ENCODE measurements around the gene TMEM72. TPM values are rescaled to one million over a fixed set of nuclear protein-coding genes. Genes with fewer than 3 reads are reported as not detected.

The TMEM72 gene
- total RNA-seq, 1 experiment from 2014 or later, result not detected

DNA sequence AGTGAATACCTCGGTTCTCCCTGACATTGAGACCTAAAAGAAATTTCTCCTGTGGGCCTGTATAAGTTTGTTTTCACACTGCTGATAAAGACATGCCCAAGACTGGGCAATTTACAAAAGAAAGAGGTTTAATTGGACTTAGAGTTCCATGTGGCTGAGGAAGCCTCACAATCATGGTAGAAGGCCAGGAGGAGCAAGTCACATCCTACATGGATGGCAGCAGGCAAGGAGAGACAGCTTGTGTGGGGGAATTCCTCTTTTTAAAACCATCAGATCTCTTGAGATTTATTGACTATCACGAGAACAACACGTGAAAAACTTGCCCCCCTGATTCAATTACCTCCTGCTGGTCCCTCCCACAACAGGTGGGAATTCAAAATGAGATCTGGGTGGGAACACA lies 6.7 kb downstream of the TMEM72 start:
- DNase-seq (ENCODE audit: low spot score), result no peak

DNA sequence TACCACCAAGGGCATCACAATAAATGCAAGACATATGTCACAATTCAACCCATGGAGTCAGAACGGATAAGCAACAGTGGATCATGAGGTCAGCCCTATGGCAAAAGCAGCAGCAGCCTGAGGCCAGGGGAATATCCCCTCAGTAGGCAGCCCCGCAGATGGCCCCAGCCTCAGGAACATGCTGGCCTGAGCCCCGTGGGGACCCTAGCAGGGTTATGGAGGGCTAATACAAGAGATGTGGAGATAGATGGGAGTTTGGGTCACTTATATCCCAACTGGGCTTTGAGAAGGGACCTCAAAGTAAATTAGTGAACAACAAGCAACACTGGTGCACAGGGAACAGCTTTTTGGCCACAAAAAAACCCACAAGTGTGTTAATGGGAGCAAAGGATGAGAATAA lies 9.1 kb downstream of the TMEM72 start:
- DNase-seq (ENCODE audit: low spot score), result no peak

DNA sequence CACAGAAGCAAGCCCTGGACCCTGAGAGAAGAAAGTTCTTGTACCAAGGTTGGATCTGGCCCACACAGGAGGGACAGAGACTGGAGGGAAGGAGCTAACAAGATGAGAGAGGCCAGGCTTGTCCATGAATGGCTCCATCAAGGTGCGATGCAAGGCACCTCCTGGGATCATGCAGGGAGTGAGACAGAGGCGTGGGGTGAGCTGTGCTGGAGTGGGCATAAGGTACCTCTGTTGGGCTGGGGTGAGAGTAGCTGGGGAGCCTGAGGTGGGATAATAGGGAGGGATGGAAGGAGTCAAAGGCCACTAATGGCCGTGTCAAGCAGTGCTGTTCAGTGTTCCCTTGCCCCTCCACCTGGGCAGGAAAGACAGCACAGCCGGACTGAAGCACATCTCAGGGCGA lies 9.9 kb downstream of the TMEM72 start:
- no peak for DNase-seq (ENCODE audit: low spot score)

DNA sequence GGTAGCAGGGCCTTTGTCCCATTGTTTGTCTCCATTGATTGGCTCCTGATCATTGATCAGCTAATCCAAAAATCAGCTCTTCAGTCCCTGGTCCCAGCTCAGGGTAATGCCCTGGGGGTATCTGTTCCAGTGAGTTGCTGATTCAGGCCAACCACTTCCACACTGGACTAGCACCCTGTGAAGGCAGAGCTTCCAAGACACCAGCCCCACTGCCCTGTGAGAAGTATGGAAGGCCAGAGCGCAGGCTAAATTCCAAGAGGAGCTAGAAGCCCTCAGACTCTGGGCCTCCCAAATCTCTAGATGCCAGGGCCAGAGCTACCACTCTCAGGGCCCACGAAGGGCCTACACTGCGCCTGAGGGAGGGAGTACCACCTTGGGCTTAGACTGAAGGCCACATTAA lies 10.4 kb downstream of the TMEM72 start:
- no peak for DNase-seq (ENCODE audit: low spot score)

DNA sequence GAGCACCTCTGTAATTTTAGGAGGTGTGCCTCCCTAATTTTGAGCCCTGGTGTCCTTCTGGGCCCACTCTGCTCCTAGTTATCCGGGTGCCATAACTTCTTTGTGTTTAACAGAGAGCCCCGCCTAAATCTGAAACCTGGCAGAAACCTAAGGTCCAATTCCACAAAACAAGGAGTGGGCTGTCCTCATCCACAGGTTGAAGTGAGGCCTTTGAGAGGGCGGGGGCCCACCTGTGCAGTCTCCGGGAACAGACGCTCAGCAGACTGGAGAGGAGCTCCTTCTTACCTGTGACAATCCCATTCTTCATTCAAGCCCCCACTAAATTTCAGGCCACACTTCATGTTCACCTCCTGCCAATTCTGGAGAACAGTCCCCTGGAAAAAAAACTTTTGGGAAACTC lies 10.9 kb downstream of the TMEM72 start:
- no peak for DNase-seq (ENCODE audit: low spot score)

DNA sequence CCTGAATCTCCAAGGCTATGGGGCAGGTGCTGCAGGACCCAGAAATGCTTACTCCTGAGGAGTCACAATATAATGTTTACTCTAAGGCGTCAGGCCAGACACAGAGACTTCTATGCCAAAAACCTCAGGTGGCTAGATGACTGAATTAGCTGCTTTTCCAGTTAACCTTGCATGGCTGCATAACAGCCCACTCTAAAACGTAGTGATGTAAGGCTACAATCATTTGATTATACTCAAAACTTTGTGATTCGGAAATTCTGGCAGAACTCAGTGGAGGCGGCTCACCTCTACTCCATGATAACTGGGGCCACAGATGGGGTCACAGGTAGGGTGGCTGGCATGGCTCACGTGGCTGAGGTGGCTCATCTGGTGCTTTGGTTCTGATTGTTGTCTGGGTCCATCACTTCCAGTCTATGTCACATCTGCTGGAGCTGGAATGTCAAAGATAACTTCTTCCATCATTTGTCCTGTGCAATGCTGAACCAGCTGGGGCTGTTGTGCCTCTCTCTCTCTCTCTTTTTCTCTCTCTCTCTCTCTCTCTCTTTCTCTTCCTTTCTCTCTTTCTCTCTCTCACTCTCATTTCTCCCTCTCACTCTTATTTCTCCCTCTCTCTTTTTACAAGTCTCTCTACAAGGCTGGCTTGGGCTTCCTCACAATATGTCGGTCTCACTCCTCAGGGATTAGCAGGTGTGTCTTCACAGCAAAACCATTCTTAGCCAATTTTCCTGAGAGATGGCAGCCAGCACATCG lies 11.8 kb downstream of the TMEM72 start:
- DNase-seq (ENCODE audit: low spot score), result no peak

DNA sequence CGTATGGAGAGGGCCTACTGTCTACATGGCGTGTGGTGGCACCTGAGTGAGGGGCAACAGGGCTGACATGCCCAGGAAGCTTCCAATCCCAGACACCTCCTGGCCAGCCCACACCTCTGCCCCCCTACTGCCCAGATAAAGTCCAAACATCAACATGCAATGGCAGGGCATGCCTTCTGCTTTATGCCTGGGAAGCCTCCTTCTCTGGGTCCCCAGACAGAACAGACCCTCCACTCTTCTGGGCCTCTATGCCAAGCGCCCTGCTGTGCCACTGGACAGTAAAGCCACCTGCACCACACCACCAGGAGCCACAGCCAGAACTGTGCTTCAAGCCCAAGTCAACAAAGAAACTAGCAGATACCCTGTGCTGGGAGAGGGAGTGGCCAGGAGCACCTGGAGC lies 12.5 kb downstream of the TMEM72 start:
- no peak for DNase-seq (ENCODE audit: low spot score)

DNA sequence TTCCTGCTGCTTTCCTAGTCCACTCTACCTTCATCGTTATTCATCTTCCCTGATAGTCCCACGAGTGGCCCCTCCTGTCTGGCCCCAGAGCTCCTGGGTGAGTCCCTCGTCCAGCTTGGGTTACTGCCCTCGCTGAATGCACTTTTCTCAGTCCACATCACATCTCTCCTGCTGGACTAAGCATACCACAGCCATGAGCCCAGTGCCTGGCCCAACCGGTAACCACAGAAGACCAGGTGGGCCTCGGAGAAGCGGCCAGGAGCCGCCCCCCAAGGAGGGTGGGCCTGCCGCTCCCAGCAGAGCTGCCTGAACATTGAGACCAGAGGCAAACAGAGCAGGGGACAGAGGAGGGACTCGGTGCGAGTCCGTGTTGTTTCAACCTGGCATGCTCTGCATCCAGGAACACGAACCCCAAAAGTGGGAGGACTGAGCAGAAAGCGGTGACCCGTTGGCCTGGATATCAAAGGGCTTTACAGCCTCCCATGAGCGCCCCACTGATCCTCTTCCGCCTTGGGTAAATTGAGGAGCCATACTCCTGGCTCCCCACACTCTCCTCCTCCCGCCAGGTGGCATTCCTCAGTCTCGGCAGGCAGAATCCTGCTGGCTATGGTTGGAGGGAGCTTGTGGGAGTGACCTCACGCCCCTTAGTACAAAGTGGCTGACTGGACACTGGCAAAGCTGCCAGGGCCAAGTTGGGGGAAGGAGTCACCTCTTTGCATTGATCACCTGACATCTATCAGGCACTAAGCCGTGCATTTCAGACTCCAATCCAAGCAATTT lies 13.3 kb downstream of the TMEM72 start:
- DNase-seq (ENCODE audit: low spot score), result no peak

DNA sequence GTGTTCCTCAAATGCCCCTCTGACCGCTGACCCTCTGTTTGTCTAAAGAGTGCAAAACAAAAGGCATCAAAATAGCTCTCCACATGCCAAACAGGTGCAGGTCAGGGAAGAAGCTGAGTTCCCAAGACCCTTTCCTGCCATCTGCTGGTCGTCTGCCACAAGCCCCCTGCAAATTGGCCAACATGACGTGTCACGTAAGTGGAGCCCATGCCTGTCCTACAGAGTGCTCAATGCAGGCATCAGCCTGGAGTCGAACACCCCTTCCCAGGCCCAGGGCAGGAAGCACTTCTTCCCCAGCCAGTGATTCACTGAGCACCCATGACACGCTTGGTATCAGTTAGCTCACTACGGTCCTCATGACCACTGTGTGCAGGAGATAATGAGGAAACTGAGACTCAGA lies 14.1 kb downstream of the TMEM72 start:
- no peak for DNase-seq (ENCODE audit: low spot score)

DNA sequence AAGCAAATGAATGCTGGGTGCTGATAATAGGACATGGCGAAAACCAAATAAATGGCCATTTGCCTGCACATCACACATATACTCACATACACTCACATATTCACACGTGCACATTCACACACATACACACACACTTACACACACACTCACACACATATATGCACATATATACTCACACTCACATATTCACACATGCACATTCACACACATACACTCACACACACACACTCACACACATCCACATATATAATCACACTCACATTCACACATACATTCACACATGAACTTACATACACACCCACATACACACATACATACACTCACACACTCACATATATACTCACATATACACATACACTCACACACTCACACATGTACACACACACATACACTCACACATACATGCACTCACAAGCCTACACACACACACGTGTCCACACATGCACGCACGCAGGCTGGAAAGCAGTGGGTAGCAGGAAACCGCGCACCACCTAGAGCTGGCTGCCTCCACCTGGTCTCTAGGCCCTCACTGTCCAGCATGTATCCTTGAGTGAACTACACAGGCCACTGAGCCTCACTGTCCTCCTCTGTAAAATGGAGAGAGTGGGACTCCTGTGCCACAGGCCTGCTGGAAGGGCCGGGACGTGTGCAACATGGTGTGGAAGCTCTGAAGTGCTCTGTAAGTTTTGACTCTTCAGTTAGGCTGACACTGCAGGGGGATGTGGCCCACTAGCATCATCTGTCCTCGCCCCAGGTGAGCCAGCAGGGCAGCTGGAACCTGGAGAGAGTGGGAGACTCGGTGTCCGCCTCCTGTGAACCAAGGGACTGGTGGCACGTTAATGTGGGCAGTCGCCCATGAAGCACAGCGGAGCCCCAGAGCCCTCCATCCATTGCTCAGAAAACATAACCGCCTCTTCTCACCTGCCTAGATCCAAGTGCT lies 14.9 kb downstream of the TMEM72 start:
- DNase-seq (ENCODE audit: low spot score), result no peak

DNA sequence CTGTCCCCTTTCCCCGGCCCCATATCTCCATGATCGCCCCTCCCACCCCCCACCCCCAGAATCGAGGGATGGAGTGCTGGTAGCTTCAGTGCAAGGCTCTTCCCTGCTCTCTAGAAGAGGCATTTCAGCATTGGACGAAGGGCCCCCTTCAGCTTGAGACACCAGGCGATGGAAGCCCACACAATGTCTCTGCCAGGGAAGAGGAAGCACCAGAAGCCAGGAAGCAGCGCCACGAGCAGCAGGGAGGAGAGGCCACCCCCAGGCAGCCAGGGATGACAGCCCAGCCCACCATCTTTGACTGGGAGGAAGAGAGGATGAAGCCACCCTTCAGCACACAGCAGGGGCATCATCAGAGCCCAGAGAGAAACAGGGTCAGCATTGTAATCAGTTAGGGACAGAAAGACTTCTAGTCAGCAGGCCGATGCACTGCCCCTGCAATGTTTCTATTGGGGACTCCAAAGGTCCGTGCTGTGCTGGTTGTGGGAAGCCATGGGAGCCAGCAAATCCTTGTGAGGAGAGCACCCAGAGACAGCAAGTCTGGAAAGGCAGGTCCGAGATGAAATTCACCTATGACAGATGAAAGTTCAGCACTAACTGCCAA lies 15.7 kb downstream of the TMEM72 start:
- no peak for DNase-seq (ENCODE audit: low spot score)

DNA sequence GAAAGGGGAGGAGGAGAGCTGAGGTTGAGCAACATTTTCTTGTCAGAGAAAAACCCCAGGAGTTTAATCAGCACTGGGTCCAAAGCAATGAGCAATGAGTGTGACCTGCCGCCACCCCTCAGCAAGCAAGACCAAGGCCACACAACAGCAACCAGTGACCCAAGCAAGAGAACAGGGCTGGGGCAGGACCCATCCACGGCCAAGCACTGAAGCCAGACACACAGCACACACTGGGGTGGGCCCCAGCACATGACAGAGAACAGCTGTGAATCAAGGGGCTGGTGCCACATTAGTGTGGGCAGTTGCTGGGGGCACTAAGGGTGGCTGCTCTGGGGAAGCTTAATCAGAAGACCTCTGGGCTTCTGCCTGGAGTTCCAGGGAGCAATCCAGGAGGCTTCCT lies 16.2 kb downstream of the TMEM72 start:
- DNase-seq (ENCODE audit: low spot score), result no peak

DNA sequence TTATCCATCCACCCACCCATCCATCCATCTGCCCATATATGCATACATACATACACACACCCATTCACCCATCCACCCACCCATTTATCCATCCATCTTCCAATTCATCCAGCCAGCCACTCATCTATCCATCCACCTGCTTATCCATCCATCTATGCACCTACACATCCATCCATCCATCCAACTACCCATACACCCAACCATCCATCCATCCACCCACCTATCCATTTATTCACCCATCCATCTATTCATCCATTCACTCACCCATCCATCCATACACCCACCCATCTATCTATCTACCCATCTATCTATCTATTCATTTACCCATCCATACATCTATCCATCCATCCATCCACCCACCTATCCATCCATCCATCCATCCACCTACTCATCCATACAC lies 17.3 kb downstream of the TMEM72 start:
- DNase-seq (ENCODE audit: low spot score), result no peak

DNA sequence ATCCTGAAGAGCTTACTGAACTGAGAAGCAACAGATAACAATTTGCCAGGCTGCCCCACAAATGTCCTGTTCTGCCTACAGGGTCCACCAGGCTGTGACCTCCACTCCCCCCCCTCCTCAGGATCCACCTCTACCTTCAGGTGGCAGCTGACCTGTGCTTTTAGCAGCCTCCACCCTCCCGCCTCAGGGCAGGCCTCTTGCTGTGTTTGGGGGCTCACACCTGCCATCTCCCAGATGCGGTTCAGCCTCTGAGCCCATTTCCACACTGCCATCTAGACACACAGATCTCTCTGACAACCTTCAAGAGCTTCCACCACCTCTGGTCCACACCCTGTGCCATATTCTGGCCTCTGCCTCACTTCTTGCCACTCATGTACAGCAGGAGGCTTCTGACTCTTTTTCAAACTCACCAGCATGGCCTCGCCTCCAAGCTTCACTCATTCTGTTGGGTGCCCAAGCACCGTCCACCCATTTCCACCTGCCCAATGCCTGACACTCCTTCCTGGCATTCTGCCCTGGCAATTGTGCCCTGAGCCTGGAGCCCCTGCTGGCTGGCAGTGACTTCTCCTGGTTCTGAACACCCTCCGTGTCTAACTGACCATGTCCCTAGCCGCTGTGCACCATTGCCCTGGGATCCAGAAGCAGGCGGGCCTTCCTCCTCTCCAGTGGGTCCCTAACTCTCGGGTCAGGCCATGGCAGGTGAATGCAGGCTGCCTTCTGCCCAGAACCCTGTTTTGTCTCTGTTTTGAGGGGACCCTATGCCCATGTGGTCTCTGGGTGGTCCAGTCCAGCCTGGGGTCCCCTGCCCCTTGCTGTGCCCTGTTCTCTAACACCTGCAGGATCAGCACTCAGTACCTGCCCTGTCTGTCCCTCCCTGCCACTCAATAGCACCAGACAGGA lies 18.5 kb downstream of the TMEM72 start:
- no peak for DNase-seq (ENCODE audit: low spot score)

DNA sequence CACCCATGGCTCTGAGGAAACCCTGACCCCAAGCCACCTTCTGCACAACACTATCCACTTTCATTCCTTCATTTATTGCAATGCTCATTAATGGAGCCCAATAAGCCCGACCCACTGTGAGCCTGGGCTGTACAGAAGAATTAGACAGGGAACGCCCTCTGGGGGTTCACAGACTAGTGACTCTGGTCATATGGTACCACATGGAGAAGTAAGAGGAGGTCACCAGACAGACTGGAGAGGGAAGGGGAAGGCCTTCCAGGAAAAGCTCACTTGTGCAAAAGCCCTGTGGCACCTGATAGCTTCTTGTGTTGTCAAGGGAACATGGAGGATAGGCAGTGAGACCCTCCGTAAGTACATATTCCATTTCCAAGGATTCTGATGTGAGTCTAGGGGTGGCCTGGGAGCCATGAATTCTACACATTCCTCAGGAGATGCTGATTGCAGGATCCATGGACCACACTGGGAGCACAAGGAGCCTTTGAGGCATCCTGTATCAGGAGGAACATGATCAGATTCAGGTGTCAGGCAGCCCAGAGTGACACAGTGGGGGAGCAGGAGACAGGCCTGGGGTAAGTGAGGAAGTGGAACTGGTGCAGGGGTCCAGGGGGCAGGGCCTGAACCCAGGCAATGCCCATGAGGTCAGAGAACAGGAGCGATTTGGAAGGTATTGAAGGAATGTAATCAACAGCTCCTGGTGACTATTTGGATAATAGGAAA lies 19.9 kb downstream of the TMEM72 start:
- DNase-seq (ENCODE audit: low spot score), result no peak

DNA sequence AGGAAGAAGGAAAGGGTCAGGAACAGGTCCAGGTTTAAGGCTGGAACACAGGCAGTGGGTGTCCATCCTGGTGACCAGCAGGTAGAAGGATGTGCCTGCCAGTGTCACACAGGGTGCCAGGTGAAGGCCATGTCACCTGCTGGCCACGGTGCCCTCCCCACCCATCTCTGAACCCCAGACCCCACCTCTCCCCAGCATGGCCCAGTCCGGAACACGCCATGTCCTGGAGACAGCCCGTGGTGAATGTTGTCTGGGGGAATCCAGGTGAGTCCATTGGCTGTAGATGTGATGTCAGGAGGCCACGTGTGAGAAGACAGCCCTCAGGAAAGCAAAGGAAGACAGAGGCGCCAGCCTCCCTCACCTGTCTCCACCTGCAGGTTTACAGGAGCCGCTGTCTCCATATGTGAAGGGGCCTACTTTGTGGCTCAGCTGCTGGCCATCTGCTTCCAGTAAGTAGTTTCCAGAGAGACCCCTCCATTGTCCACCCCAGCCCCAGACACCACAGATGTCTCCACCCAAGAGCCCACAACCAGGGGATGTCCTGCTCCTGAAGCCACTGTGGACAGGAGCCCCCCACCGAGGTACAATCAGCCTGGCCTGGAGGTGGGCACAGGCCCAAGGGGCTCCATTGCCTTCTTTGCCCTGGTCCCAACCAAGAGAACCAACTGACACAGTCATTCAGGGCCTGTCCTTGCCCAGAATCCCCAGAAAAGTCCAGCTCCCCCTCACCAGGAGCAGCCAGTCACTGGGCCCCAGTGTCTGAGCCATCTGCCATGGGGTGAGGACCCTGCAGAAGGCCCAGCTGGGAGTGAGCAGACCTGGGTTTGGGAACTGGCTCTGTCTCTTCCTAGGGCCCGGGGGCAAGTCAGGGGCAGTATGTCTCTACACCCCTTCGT lies 20.7 kb downstream of the TMEM72 start:
- no peak for DNase-seq (ENCODE audit: low spot score)

DNA sequence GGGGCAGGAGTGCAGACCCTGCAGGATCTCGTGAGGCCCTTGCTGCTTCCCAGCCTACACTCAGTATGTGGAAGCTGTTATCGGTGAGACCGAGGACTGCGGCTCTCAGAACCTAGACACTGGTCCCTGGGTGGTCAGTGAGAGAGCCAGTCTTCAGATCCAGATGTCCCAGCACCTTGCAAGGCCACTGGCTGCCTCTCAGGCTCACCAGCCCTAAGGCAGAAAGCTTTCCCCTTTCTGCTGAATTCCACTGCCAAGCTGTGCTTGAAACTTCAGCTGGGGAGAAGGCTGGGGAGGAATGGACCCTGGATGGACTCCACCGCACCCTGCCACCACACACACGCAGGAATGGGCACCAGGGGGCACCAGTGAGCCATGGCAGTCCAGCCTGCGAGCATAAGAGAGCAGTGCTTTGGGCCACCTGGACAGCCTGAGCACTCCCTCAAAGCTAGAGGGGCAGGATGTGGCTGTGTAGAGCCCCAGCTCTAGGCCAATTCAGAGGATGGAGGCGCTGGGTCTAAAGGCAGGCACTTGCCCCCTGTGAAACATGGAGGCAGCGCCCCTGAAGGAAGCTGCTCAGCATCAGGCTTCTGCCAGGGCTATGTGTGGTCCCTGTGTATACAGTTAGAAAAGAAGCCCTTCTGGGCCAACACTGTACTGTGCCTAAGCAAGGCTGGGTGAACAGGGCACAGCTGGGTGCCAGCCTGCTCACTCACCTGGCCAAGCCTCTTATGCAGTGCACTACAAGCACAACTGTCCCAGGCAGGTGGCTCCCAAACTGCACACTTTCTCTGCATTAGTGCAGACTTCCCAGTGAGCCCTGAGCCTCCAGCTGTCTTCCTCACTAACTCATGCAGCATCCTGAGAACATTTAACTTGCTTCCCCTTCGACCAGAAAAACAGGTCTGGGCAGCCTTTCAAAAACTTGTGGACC lies 21.6 kb downstream of the TMEM72 start:
- peak; percentile 90 for DNase-seq (ENCODE audit: low spot score)
